Measurements from ENCODE around the gene SH2B3. TPM values are rescaled to one million over a fixed set of nuclear protein-coding genes. Genes with fewer than 3 reads are reported as not detected.

Gene SH2B3
- total and polyA plus RNA-seq, 2 of the 13 experiments (the other 11 are each of a cell fraction or from before 2014, with no cell fraction given): 6.8 to 6.9 TPM

GRCh38 chr12:111405149-111405858 lies 419 bp upstream of the SH2B3 start (continued):
- TF ChIP-seq, protein P1, sequence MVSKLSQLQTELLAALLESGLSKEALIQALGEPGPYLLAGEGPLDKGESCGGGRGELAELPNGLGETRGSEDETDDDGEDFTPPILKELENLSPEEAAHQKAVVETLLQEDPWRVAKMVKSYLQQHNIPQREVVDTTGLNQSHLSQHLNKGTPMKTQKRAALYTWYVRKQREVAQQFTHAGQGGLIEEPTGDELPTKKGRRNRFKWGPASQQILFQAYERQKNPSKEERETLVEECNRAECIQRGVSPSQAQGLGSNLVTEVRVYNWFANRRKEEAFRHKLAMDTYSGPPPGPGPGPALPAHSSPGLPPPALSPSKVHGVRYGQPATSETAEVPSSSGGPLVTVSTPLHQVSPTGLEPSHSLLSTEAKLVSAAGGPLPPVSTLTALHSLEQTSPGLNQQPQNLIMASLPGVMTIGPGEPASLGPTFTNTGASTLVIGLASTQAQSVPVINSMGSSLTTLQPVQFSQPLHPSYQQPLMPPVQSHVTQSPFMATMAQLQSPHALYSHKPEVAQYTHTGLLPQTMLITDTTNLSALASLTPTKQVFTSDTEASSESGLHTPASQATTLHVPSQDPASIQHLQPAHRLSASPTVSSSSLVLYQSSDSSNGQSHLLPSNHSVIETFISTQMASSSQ (IDR thresholded peaks at IDR 0.05; ENCODE audit: low read depth): no peak
- TF ChIP-seq, protein P1 (CRISPR knock-in tag; IDR thresholded peaks at IDR 0.05; ENCODE audit: borderline replicate concordance): peak; percentile 28; the same call in 1 of the 2 replicates
- TF ChIP-seq NR2F6 (IDR thresholded peaks at IDR 0.05) (no peak), NR2F6 (CRISPR knock-in tag; IDR thresholded peaks at IDR 0.05) (peak; percentile 45; the same call in 1 of the 2 replicates), CEBPB (IDR thresholded peaks at IDR 0.05; ENCODE audit: borderline replicate concordance, low read depth, low read length) (peak; percentile 93), KLF12 (CRISPR knock-in tag; IDR thresholded peaks at IDR 0.05; ENCODE audit: borderline replicate concordance) (peak; percentile 57; the same call in 1 of the 2 replicates), POLR2AphosphoS2 (IDR thresholded peaks at IDR 0.05; ENCODE audit: low read depth, low read length) (no peak), ZNF879 (CRISPR knock-in tag; IDR thresholded peaks at IDR 0.05) (peak; percentile 27; the same call in 1 of the 2 replicates), ZMYM3 (CRISPR knock-in tag; IDR thresholded peaks at IDR 0.05) (peak; percentile 81; the same call in 1 of the 2 replicates), NR3C1 (CRISPR knock-in tag; IDR thresholded peaks at IDR 0.05) (no peak), ZNF644 (CRISPR knock-in tag; IDR thresholded peaks at IDR 0.05; ENCODE audit: low read depth) (no peak), HMG20B (CRISPR knock-in tag; conservative IDR thresholded peaks at IDR 0.05) (no peak), ZNF792 (CRISPR knock-in tag; IDR thresholded peaks at IDR 0.05) (0 out of 2 replicates have a peak, but pooled peaks have one; percentile 23), SAP130 (CRISPR knock-in tag; IDR thresholded peaks at IDR 0.05; ENCODE audit: low read depth) (peak; percentile 63), BORCS8-MEF2B (CRISPR knock-in tag; IDR thresholded peaks at IDR 0.05) (0 out of 2 replicates have a peak, but pooled peaks have one; percentile 43), SNAI1 (CRISPR knock-in tag; IDR thresholded peaks at IDR 0.05; ENCODE audit: borderline replicate concordance) (no peak), EED (CRISPR knock-in tag; IDR thresholded peaks at IDR 0.05) (0 out of 2 replicates have a peak, but pooled peaks have one; percentile 51)
- TF ChIP-seq, protein P2, sequence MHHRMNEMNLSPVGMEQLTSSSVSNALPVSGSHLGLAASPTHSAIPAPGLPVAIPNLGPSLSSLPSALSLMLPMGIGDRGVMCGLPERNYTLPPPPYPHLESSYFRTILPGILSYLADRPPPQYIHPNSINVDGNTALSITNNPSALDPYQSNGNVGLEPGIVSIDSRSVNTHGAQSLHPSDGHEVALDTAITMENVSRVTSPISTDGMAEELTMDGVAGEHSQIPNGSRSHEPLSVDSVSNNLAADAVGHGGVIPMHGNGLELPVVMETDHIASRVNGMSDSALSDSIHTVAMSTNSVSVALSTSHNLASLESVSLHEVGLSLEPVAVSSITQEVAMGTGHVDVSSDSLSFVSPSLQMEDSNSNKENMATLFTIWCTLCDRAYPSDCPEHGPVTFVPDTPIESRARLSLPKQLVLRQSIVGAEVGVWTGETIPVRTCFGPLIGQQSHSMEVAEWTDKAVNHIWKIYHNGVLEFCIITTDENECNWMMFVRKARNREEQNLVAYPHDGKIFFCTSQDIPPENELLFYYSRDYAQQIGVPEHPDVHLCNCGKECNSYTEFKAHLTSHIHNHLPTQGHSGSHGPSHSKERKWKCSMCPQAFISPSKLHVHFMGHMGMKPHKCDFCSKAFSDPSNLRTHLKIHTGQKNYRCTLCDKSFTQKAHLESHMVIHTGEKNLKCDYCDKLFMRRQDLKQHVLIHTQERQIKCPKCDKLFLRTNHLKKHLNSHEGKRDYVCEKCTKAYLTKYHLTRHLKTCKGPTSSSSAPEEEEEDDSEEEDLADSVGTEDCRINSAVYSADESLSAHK (CRISPR knock-in tag; IDR thresholded peaks at IDR 0.05; ENCODE audit: borderline replicate concordance): no peak
- TF ChIP-seq, protein P3, sequence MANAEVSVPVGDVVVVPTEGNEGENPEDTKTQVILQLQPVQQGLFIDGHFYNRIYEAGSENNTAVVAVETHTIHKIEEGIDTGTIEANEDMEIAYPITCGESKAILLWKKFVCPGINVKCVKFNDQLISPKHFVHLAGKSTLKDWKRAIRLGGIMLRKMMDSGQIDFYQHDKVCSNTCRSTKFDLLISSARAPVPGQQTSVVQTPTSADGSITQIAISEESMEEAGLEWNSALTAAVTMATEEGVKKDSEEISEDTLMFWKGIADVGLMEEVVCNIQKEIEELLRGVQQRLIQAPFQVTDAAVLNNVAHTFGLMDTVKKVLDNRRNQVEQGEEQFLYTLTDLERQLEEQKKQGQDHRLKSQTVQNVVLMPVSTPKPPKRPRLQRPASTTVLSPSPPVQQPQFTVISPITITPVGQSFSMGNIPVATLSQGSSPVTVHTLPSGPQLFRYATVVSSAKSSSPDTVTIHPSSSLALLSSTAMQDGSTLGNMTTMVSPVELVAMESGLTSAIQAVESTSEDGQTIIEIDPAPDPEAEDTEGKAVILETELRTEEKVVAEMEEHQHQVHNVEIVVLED (CRISPR knock-in tag; IDR thresholded peaks at IDR 0.05; ENCODE audit: borderline replicate concordance): no peak; the same call in 1 of the 2 replicates
- TF ChIP-seq, protein P4, sequence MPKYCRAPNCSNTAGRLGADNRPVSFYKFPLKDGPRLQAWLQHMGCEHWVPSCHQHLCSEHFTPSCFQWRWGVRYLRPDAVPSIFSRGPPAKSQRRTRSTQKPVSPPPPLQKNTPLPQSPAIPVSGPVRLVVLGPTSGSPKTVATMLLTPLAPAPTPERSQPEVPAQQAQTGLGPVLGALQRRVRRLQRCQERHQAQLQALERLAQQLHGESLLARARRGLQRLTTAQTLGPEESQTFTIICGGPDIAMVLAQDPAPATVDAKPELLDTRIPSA (CRISPR knock-in tag; IDR thresholded peaks at IDR 0.05; ENCODE audit: borderline replicate concordance): no peak
- TF ChIP-seq, protein P5, sequence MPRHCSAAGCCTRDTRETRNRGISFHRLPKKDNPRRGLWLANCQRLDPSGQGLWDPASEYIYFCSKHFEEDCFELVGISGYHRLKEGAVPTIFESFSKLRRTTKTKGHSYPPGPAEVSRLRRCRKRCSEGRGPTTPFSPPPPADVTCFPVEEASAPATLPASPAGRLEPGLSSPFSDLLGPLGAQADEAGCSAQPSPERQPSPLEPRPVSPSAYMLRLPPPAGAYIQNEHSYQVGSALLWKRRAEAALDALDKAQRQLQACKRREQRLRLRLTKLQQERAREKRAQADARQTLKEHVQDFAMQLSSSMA (CRISPR knock-in tag; IDR thresholded peaks at IDR 0.05): 0 out of 2 replicates have a peak, but pooled peaks have one; percentile 39

Data from HepG2 (cell line).